Right lobe of liver (tissue), 4 donors: ENCODE results near the gene WDFY3.

Experiments used
- POLR2A ChIP-seq: fragments of 450-650 bp; IDR thresholded peaks from one replicate; pipeline ENCODE4 v1.6.1; 2017; ENCODE audit warnings: antibody characterized with exemption, mild to moderate bottlenecking
- TF ChIP-seq, protein P1 (sequence below), 4 donors: fragments of 200-600 bp in 3 of 4; fragments of 450-650 bp in 1 of 4; IDR thresholded peaks; one replicate each; pipeline versions ENCODE4 v1.5.1 to v1.8.0; 2016 to 2022; ENCODE audit warnings: antibody characterized with exemption in 4 of 4, mild to moderate bottlenecking in 2 of 4
- donor health status: DM: no; HTN: no; CAD: no.
- donor health status: DM: no; HTN: no; CAD: no.
- donor health status: DM: no; HTN: yes; CAD: no.

DNA sequence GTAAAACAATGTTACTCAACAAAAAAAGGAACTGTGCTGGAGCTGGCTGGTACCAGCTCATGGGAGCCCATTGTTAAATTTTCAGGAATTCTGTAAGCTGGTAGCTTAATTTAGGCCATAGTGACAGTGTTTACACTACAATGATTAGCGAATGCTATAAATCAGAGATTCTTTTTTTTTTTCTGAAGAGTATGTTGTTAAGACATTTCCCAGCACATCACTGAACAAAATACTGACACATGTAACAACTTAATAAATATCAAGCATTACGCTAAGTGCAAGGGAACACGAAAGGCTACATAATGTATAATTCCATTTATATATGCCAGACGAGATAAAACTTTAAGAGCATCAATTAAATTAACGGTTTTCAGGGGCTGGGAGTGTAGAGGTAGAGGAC lies 4.4 kb downstream of the WDFY3 start:
- TF ChIP-seq, protein P1, sequence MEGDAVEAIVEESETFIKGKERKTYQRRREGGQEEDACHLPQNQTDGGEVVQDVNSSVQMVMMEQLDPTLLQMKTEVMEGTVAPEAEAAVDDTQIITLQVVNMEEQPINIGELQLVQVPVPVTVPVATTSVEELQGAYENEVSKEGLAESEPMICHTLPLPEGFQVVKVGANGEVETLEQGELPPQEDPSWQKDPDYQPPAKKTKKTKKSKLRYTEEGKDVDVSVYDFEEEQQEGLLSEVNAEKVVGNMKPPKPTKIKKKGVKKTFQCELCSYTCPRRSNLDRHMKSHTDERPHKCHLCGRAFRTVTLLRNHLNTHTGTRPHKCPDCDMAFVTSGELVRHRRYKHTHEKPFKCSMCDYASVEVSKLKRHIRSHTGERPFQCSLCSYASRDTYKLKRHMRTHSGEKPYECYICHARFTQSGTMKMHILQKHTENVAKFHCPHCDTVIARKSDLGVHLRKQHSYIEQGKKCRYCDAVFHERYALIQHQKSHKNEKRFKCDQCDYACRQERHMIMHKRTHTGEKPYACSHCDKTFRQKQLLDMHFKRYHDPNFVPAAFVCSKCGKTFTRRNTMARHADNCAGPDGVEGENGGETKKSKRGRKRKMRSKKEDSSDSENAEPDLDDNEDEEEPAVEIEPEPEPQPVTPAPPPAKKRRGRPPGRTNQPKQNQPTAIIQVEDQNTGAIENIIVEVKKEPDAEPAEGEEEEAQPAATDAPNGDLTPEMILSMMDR (IDR thresholded peaks at IDR 0.05): no peak
- no peak for TF ChIP-seq POLR2A
